ENCODE data around the gene NDUFS8. TPM values are rescaled to one million over a fixed set of nuclear protein-coding genes. Genes with fewer than 3 reads are reported as not detected.

The NDUFS8 gene
- total and polyA plus RNA-seq, 2 donors (not counting 1 experiment from before 2014, with no cell fraction given): 73.9 to 84.6 TPM

GRCh38 chr11:68017980-68018729 lies 12.3 kb upstream of the NDUFS8 start:
- peak overlapping the region; percentile 26 for H3K27ac Mint-ChIP-seq
- TF ChIP-seq EZH2 (IDR thresholded peaks at IDR 0.05; ENCODE audit: borderline replicate concordance, insufficient read depth, low read depth, low read length, poor library complexity, severe bottlenecking): no peak

DNA sequence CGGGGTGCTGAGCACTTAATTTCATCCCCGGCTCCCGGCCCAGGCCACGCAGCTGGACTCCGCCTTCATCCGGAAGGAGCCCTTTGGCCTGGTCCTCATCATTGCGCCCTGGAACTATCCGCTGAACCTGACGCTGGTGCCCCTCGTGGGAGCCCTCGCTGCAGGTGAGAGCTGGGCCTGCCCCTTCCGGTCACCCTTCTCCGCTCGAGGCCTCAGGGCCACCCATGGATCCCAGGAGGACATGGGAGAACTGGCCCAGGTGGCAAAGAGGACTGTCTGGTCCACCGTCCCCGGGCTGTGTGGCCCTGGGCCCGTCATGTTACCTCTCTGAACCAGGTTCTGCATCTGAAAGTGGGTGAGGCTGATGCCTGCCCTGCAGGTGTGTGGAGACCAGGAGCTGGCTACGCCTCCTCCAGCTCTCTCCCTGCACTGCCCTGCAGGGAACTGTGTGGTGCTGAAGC lies 11.7 kb upstream of the NDUFS8 start:
- Histone ChIP-seq H3K9me3 (ENCODE audit: control extremely low read depth in 1 of 3, control insufficient read depth in 2 of 3, insufficient read depth in 1 of 3, low read length in 2 of 3) (no peaks in the 10 kb centered on the region), H3K79me2 (ENCODE audit: control insufficient read depth, insufficient read depth, low read length) (no peaks in the 10 kb centered on the region), H2AFZ (ENCODE audit: insufficient read depth, low read depth, low read length, poor library complexity, severe bottlenecking) (no peak overlapping the region), H3K9ac (ENCODE audit: low read length) (no peak overlapping the region), H3K4me2 (replicated peaks; ENCODE audit: low read depth, low read length, poor library complexity, severe bottlenecking) (no peak overlapping the region), H3K4me3 (ENCODE audit: control extremely low read depth in 1 of 5, extremely low read depth in 1 of 5, insufficient read depth in 1 of 5, low read depth in 2 of 5, low read length in 4 of 5) (no peak overlapping the region), H3K36me3 (replicated peaks in 1 of 2; ENCODE audit: control extremely low read depth in 1 of 2, control insufficient read depth in 1 of 2, extremely low read depth in 1 of 2, insufficient read depth in 2 of 2, low read length in 1 of 2) (no peaks in the 10 kb centered on the region), H4K20me1 (ENCODE audit: control insufficient read depth, insufficient read depth, low read length, poor library complexity, severe bottlenecking) (no peaks in the 10 kb centered on the region), H3K27ac (ENCODE audit: low read length in 2 of 2) (no peak overlapping the region), H3K4me1 (ENCODE audit: control insufficient read depth in 2 of 2, insufficient read depth in 2 of 2, low read length in 2 of 2) (no peaks in the 10 kb centered on the region), H3K27me3 (replicated peaks in 1 of 4; ENCODE audit: control extremely low read depth in 1 of 4, control insufficient read depth in 3 of 4, insufficient read depth in 4 of 4, low read length in 3 of 4) (no peaks in the 10 kb centered on the region)
- Mint-ChIP-seq H3K27ac (no peak overlapping the region), H3K27me3 (peaks cover 6% of the 10 kb centered on the region), H3K9me3 (ENCODE audit: insufficient read depth) (no peaks in the 10 kb centered on the region), H3K4me1 (no peaks in the 10 kb centered on the region), H3K4me3 (no peak overlapping the region)
- no peak for DNase-seq
- CTCF ChIA-PET: interaction anchor here (1.0 to 1.6 kb wide), 2 partner anchors 8 to 190 kb away, joined by 5 read pairs; no protein-coding TSS in a partner anchor
- WGBS (ENCODE audit: insufficient coverage): 91% methylated on average over 18 of the region's 18 CpGs
- ATAC-seq (ENCODE audit: low read depth): no peak
- intact Hi-C loops (cut with micrococcal nuclease): no loop called here
- TF ChIP-seq EZH2 (IDR thresholded peaks at IDR 0.05; ENCODE audit: borderline replicate concordance, insufficient read depth, low read depth, low read length, poor library complexity, severe bottlenecking): no peak
- TF ChIP-seq, protein P1, sequence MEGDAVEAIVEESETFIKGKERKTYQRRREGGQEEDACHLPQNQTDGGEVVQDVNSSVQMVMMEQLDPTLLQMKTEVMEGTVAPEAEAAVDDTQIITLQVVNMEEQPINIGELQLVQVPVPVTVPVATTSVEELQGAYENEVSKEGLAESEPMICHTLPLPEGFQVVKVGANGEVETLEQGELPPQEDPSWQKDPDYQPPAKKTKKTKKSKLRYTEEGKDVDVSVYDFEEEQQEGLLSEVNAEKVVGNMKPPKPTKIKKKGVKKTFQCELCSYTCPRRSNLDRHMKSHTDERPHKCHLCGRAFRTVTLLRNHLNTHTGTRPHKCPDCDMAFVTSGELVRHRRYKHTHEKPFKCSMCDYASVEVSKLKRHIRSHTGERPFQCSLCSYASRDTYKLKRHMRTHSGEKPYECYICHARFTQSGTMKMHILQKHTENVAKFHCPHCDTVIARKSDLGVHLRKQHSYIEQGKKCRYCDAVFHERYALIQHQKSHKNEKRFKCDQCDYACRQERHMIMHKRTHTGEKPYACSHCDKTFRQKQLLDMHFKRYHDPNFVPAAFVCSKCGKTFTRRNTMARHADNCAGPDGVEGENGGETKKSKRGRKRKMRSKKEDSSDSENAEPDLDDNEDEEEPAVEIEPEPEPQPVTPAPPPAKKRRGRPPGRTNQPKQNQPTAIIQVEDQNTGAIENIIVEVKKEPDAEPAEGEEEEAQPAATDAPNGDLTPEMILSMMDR (IDR thresholded peaks at IDR 0.05): no peak
- POLR2A ChIA-PET: no interaction called here

More at GRCh38 chr11:68017980-68018729, 12.3 kb upstream of the NDUFS8 start:
- H3K4me3 Mint-ChIP-seq: no peak overlapping the region
- H3K4me1 ChIP-seq (ENCODE audit: control insufficient read depth in 2 of 2, insufficient read depth in 2 of 2, low read length in 2 of 2): no peaks in the 10 kb centered on the region
- H3K9ac ChIP-seq (ENCODE audit: low read length): no peak overlapping the region
- no peak overlapping the region for H3K4me2 ChIP-seq (replicated peaks; ENCODE audit: low read depth, low read length, poor library complexity, severe bottlenecking)
- no peaks in the 10 kb centered on the region for H3K4me1 Mint-ChIP-seq
- intact Hi-C loops (cut with micrococcal nuclease): no loop called here
- CTCF ChIA-PET: interaction anchor here (1.0 kb wide), 1 partner anchor 191 kb away, joined by 5 read pairs; no protein-coding TSS in a partner anchor
- H3K9me3 Mint-ChIP-seq (ENCODE audit: insufficient read depth): no peaks in the 10 kb centered on the region
- no peaks in the 10 kb centered on the region for H4K20me1 ChIP-seq (ENCODE audit: control insufficient read depth, insufficient read depth, low read length, poor library complexity, severe bottlenecking)
- no peak overlapping the region for H2AFZ ChIP-seq (ENCODE audit: insufficient read depth, low read depth, low read length, poor library complexity, severe bottlenecking)
- no peaks in the 10 kb centered on the region for H3K27me3 ChIP-seq (replicated peaks in 1 of 4; ENCODE audit: control extremely low read depth in 1 of 4, control insufficient read depth in 3 of 4, insufficient read depth in 4 of 4, low read length in 3 of 4)
- H3K79me2 ChIP-seq (ENCODE audit: control insufficient read depth, insufficient read depth, low read length): no peaks in the 10 kb centered on the region
- peaks cover 6% of the 10 kb centered on the region for H3K27me3 Mint-ChIP-seq
- no peak overlapping the region for H3K27ac ChIP-seq (ENCODE audit: low read length in 2 of 2)
- no peak overlapping the region for H3K4me3 ChIP-seq (ENCODE audit: control extremely low read depth in 1 of 5, extremely low read depth in 1 of 5, insufficient read depth in 1 of 5, low read depth in 2 of 5, low read length in 4 of 5)
- POLR2A ChIA-PET: no interaction called here
- 86% methylated on average over 27 of the region's 27 CpGs for WGBS (ENCODE audit: insufficient coverage)
- H3K9me3 ChIP-seq (ENCODE audit: control extremely low read depth in 1 of 3, control insufficient read depth in 2 of 3, insufficient read depth in 1 of 3, low read length in 2 of 3): no peaks in the 10 kb centered on the region
- no peak for DNase-seq
- no peaks in the 10 kb centered on the region for H3K36me3 ChIP-seq (replicated peaks in 1 of 2; ENCODE audit: control extremely low read depth in 1 of 2, control insufficient read depth in 1 of 2, extremely low read depth in 1 of 2, insufficient read depth in 2 of 2, low read length in 1 of 2)
- ATAC-seq (ENCODE audit: low read depth): no peak

Measured in B cell (primary cell).